LNCaP clone FGC (cell line): Measurements from ENCODE around the gene STAB2.

ENCODE experiments used
- DNase-seq: peaks from one replicate; pipeline ENCODE4 v3.0.0-alpha.2; 2011; ENCODE audit warnings: low read depth
- H3K4me3 ChIP-seq: 2 replicates; pipeline ENCODE4 v1.5.1; 2011; ENCODE audit warnings: mild to moderate bottlenecking, low read depth, low read length, control low read depth
- TF ChIP-seq, protein P1 (sequence below): IDR thresholded peaks from 2 replicates; pipeline ENCODE4 v1.5.1; 2012; ENCODE audit warnings: mild to moderate bottlenecking; ENCODE audit not compliant: control insufficient read depth, insufficient read depth; ENCODE audit errors: extremely low read depth

Gene STAB2

GRCh38 chr12:103561174-103561573 lies 25.9 kb upstream of the STAB2 start:
- no peak for DNase-seq
- H3K4me3 ChIP-seq = no peak overlapping the region
- TF ChIP-seq, protein P1, sequence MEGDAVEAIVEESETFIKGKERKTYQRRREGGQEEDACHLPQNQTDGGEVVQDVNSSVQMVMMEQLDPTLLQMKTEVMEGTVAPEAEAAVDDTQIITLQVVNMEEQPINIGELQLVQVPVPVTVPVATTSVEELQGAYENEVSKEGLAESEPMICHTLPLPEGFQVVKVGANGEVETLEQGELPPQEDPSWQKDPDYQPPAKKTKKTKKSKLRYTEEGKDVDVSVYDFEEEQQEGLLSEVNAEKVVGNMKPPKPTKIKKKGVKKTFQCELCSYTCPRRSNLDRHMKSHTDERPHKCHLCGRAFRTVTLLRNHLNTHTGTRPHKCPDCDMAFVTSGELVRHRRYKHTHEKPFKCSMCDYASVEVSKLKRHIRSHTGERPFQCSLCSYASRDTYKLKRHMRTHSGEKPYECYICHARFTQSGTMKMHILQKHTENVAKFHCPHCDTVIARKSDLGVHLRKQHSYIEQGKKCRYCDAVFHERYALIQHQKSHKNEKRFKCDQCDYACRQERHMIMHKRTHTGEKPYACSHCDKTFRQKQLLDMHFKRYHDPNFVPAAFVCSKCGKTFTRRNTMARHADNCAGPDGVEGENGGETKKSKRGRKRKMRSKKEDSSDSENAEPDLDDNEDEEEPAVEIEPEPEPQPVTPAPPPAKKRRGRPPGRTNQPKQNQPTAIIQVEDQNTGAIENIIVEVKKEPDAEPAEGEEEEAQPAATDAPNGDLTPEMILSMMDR = no peak

- no peak for DNase-seq
- no peak overlapping the region for H3K4me3 ChIP-seq
- TF ChIP-seq, protein P1 = no peak
These were observed 20.7 kb upstream of the STAB2 start for GRCh38 chr12:103566398-103566797.

DNA sequence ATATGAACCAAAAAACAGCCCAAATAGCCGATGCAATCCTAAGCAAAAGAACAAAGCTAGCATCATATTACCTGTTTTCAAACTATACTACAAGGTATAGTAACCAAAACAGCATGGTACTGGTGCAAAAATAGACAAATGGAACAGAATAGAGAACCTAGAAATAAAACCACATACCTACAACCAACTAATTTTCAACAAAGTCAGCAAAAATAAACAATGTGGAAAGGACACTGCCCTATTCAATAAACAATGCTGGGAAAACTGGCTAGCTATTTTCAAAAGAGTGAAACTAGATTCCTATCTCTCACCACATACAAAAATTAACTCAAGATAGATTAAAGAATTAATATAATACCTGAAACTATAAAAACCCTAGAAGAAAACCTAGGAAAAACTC lies 17.8 kb upstream of the STAB2 start:
- no peak overlapping the region for H3K4me3 ChIP-seq
- TF ChIP-seq, protein P1 = no peak
- DNase-seq = no peak

DNA sequence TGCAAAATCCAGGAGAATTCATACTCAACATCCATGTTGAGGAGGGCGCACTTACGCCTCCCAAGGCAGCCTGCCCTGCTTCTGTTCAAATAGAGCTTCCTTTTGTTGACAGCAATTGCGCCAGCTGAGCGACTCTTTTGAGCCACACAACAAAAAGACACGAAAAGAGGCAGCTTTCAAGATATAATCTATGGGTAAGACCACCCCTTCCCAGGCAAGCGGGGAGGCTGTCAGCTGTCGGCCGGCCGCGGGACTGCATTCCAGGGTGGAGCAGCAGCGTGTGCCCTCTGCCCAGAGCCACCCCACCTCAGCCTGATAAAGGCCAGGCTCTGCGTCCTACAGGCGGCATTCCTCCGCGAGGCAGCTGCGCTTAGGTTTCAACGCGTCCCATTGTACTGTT lies 15.8 kb upstream of the STAB2 start:
- DNase-seq = no peak
- H3K4me3 ChIP-seq = no peak overlapping the region
- TF ChIP-seq, protein P1 = no peak

DNA sequence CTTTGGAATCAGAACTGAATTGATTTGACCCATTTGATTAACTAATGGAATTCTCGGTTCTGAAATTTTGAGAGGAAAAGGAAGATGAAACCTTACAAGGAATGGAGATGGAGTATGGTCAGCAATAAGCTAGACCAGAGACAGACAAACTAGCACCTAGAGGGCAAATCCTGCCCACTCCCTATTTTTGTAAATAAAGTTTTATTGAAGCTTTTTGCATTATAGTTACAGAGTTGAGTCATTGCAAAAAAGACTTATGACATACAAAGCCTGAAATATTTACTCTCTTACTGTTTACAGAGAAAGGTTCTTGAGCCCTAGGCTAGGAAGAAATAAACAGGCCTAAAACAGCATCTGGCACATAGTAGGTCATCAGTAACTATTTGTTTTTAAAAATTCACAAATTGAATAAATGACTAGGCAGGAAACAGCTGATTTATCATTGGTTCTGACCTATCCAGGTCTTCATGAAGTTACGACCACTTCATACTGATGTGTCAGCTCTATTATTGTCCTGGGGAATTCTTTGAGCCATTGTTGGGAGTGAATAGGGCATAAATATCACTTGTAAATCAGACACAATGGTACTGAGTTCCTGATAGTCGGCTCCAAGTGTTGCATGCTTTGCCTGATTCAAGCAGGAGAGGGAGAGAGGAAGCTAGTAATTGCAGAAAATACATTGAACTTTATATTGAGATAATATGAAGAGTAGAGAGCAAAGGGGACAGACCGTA lies 14.6 kb upstream of the STAB2 start:
- H3K4me3 ChIP-seq = no peak overlapping the region
- DNase-seq = no peak
- TF ChIP-seq, protein P1 = no peak

GRCh38 chr12:103573185-103573584 lies 13.9 kb upstream of the STAB2 start:
- TF ChIP-seq, protein P1 = no peak
- H3K4me3 ChIP-seq = no peak overlapping the region
- DNase-seq = no peak

DNA sequence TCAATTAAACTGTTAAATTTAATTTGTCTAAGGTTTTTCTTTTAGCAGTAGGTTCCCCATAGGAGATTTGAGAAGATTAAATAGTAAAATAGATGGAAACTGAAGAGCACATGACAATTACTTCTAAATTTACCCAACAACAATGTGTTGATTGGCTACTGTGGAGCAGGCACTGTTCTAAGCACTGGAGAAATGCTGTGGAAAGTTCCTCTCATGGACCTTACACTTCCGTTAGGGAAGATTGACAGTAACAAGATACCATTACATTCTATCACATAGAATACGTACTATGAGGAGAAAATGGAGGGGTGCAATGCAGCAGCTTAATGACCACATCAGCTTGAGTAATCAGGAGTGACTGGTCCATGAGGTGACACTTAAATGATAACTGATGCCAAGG lies 8.1 kb upstream of the STAB2 start:
- no peak overlapping the region for H3K4me3 ChIP-seq
- no peak for DNase-seq
- TF ChIP-seq, protein P1 = no peak
